Lung microvascular endothelial cell (primary cell): ENCODE measurements around the gene ZNF569. TPM values are rescaled to one million over a fixed set of nuclear protein-coding genes. Genes with fewer than 3 reads are reported as not detected.
A peak's percentile ranks its signal among the peaks of the same experiment; 100 is the strongest.
"Not testable (repeated sequence)": the region's sequence is repeated elsewhere in the genome, so short reads cannot be mapped to it uniquely, and the experiment has no call there.

Experiments
- DNase-seq, 2 donors: peaks; one replicate each; pipeline versions ENCODE4 v3.0.0 to v3.0.0-alpha.2; 2010; ENCODE audit warnings: low read depth in 2 of 2
- total RNA-seq: library from RNA; depleted of rRNA; stranded (reverse); fragments of >200 nt; gene quantifications from 2 replicates; pipeline ENCODE4 v1.2.1, GENCODE V29; 2014

Gene ZNF569
- total RNA-seq, result 5.2 and 6.1 TPM in 2 replicates

- peak; percentile 94 to 95 for DNase-seq
Observed at GRCh38 chr19:37466798-37467607, at the start of gene ZNF569. TSS of gene ZNF569 (minus strand) at chr19:37467444. CDS start at chr19:37444921, 22,523 bp downstream.

GRCh38 chr19:37513397-37513796 lies 46.2 kb upstream of the ZNF569 start:
- DNase-seq, result peak in 1 of 2 donors; percentile 61

DNA sequence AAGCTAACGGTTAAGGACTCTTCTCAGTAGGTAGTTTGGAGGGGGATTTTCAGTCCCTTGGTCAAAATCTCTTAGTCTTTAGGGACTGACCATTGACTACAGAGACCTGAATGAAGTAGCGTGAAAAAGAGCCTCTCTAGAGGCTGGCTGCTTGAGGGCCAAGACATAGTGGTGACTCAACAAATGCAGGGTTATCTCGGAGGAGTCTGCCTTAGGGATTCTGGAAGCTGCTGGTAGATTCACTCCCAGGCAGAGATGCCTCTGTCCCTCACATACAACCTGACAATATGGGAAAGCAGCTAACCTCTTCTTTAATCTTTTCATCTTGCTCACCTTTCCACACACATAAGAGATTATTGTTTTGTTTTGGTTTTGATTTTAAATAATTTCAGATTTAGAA lies 44.6 kb upstream of the ZNF569 start:
- no peak for DNase-seq

GRCh38 chr19:37511186-37511585 lies 43.9 kb upstream of the ZNF569 start:
- no peak for DNase-seq

DNA sequence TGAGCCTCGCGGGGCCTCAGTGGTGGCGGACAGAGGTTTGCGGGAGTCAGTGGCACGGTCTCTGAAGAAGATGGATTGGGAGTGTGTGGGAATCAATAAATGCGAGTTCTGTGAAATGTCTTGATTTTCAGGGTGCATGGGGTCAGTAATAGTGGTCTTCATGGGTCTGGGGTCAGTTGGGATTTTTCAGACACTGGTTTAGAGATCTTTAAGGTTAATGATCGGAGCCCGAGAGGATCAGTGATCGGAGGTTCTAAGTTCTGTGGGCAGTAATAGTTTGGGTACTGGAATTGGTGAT lies 39.9 kb upstream of the ZNF569 start:
- DNase-seq, result no peak

DNA sequence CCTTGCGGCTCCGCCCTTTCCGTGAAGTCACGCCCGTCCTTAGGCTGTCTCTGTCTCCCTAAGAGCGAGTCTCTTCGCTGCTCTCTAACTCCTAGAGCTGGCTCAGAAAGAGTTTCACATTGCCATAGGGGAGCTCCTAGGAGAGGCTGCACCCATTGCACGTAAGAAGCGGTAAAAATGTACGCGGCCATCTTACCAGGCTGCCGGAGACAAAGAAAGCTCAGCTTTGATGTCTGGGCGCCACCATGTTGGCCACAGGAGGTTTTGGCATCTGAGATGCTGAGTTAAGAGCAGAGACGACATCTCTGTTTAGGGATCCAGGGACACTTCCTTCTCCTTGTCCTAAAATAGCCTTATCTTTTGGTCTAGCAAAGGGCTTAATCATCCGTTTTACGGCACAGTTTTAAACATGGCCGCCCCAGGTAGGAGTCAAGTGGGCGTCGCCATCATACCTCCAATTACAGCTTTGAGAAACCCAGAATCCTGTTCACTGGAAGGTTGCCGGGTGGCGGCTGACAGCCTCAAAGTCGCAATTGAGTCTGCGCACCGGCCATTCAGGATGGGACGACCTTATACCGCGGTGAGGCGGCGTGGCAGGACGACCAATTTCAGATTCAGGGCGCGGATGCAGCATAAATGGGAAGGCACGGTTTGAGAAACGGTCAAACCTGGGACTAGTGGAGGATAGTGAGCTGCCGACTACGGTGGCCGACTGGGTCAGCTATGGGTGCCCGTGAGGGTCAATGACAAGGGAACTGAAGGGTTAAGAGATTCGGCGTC lies 39.3 kb upstream of the ZNF569 start, which contains the start of gene ZNF793:
ZNF793 (plus strand) TSS at position 553 of the 780 bp plus-strand sequence. CDS start 16,501 bp downstream, outside the sequence.
- peak; percentile 59 to 78 for DNase-seq

DNA sequence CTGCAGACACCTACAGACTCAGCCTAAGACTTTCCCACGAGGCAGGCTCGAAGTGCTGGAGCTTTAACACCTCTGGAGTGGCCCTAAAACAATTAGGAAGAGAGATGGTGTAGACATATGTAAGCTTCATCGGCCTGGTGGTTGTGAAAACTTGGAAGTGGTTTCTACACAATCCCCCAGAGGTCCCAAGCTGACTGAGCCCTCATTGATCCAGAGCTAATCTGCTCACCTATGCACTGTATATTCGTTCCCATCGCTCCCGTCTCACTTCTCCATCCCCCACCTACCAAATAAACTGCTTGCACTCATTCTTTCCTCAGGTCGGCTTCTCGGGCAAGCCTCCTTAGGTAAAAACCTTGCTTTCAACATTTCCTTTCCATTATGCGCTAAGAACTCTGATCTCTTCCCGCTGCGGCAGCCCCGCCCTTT lies 38.7 kb upstream of the ZNF569 start:
- no peak for DNase-seq

GRCh38 chr19:37492213-37492612 lies 25.0 kb upstream of the ZNF569 start:
- no peak for DNase-seq

DNA sequence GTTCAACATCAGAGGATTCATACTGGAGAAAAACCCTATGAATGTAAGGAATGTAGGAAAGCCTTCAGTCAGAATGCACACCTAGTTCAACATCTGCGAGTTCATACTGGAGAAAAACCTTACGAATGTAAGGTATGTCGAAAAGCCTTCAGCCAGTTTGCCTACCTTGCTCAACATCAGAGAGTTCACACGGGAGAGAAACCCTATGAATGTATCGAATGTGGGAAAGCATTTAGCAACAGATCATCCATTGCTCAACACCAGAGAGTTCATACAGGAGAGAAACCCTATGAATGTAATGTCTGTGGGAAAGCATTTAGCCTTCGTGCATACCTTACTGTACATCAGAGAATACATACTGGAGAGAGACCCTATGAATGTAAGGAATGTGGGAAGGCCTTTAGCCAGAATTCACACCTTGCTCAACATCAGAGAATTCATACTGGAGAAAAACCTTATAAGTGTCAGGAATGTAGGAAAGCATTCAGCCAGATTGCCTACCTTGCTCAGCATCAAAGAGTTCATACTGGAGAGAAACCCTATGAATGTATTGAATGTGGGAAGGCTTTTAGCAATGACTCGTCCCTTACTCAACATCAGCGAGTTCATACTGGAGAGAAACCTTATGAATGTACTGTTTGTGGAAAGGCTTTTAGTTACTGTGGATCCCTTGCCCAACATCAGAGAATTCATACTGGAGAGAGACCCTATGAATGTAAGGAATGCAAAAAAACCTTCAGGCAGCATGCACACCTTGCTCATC lies 17.3 kb upstream of the ZNF569 start:
- no peak for DNase-seq

- no peak for DNase-seq
Observed at GRCh38 chr19:37472165-37472564, 4.9 kb upstream of the ZNF569 start.

DNA sequence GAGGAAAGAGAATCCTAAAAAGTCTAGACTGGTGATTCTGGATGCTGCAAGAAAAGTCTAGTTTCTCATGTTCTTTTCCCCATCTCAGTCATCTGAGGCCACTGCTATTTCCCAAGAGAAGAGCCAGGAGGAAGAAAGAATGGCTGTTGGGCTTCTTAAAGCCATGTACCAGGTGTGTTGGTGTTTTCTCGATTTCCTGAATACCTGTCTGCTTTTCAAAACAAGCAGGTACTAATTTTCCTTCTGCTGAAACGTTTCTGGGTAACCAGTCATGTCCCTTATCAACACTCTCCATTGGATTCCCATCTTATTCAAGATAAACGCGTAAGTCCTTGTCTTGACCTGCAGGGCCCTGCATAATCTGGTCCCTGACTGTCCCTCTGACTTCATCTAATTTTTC lies 3.0 kb upstream of the ZNF569 start:
- no peak for DNase-seq

GRCh38 chr19:37468961-37469777 lies 1.9 kb upstream of the ZNF569 start, which contains the start of gene ZNF570:
TSS of gene ZNF570 (plus strand) at chr19:37469356. CDS start at chr19:37470355, 999 bp downstream.
- peak; percentile 87 to 91 for DNase-seq

- no peak for DNase-seq
Observed at GRCh38 chr19:37467608-37468090, 405 bp upstream of the ZNF569 start.

GRCh38 chr19:37466277-37466797 lies 907 bp downstream of the ZNF569 start:
- no peak for DNase-seq

DNA sequence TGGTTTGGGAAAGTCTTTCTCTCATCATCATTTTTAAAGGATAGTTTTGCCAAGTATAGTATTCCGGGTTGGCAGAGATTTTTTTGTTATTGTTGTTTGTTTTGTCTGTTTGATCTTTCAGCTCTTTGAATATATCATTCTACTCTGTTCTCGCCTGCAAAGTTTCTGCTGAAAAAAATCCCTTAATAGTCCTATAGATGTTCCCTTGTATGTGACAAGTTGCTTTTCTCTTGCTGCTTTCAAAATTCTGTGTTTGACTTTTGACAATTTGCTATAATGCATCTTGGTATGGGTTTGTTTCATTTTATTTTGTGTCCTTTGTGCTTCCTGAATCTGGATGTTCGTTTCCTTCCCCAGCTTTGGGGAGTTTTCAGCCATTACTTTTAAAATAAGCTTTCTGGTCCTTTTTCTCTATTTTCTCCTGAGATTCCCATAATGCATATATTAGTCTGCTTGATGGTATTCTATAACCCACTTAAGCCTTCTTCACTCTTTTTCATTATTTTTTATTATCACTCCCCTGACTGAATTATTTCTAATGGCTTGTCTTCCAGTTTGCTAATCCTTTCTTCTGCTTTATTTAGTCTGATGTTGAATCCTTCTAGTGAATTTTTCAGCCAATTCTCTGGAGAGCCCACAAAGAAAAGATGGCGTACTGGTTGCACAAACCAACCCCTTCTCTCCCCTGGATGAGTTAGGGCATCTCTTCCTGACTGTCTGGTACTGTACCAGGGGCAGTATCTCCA lies 14.6 kb downstream of the ZNF569 start:
- no peak for DNase-seq

DNA sequence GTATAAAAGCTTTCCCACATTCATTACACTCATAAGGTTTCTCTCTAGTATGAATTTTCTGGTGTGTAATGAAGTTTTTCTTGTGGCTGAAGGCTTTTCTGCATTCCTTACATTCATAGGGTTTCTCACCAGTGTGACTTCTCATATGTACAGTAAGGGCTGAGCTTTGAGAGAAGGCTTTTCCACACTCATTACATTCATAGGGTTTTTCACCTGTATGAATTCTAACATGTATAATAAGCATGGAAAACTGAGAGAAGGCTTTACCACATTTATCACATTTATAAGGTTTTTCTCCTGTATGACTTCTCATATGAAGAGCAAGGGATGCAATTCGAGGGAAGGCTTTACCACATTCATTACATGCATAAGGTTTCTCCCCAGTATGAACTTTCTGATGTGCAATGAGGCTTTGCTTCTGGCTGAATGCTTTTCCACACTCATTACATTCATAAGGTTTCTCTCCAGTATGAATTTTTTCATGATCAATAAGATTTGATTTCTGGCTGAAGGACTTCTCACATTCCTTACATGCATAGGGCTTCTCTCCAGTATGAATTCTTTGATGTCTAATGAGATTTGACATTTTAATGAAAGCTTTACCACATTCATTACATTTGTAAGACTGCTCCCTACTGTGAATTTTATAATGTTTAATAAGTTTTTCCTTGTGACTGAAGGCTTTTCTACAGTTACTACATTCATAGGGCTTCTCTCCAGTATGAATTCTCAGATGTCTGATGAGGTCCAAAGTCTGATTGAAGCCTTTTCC lies 53.7 kb downstream of the ZNF569 start:
- DNase-seq, result peak in 1 of 2 donors; percentile 3

GRCh38 chr19:37412700-37413099 lies 54.5 kb downstream of the ZNF569 start:
- DNase-seq, result no peak

- DNase-seq, result not testable (repeated sequence)
Observed at GRCh38 chr19:37406140-37406846, 61.0 kb downstream of the ZNF569 start.
